H1 (cell line): Measurements from ENCODE around the gene TRAPPC2B. TPM values are rescaled to one million over a fixed set of nuclear protein-coding genes. Genes with fewer than 3 reads are reported as not detected.

Experiments used
- ATF2 ChIP-seq: IDR thresholded peaks from 2 replicates; pipeline ENCODE4 v1.6.1; 2012; ENCODE audit warnings: low read length, inconsistent platforms
- ATF3 ChIP-seq: IDR thresholded peaks from 2 replicates; pipeline ENCODE4 v1.6.1; 2011; ENCODE audit warnings: low read depth, mild to moderate bottlenecking, low read length; ENCODE audit not compliant: insufficient read depth
- CHD7 ChIP-seq: fragments of 300-600 bp; sonication (generic); IDR thresholded peaks from 2 replicates; pipeline ENCODE4 v1.7.1; 2012; ENCODE audit warnings: low read length, moderate library complexity, mild to moderate bottlenecking, inconsistent platforms; ENCODE audit not compliant: insufficient replicate concordance
- CTBP2 ChIP-seq: IDR thresholded peaks from 2 replicates; pipeline ENCODE4 v1.7.0; 2011; ENCODE audit warnings: borderline replicate concordance, mild to moderate bottlenecking, moderate library complexity, mixed read lengths, low read length; ENCODE audit not compliant: insufficient read depth, insufficient read length
- SAP30 ChIP-seq: fragments of 300-600 bp; sonication (generic); IDR thresholded peaks from 2 replicates; pipeline ENCODE4 v1.7.1; 2012; ENCODE audit warnings: low read length, moderate library complexity, mild to moderate bottlenecking, inconsistent platforms; ENCODE audit not compliant: insufficient read depth, insufficient replicate concordance
- SRF ChIP-seq: IDR thresholded peaks from 2 replicates; pipeline ENCODE4 v1.6.1; 2011; ENCODE audit warnings: mild to moderate bottlenecking, low read depth, low read length, moderate library complexity
- SUZ12 ChIP-seq: fragments of 200-600 bp; sonication (generic); IDR thresholded peaks from 2 replicates; pipeline ENCODE4 v1.6.1; 2012; ENCODE audit warnings: mild to moderate bottlenecking, inconsistent platforms, low read length, moderate library complexity, mixed read lengths
- polyA plus RNA-seq, 7 experiments: library from polyadenylated mRNA; depleted of rRNA in 3 of 7; stranded (reverse) in 5 of 7; unstranded in 2 of 7; fragments of >200 nt in 5 of 7; fragments of 200-250 nt in 2 of 7; gene quantifications; 1 replicate in 5 of 7; 2 replicates in 1 of 7; 4 replicates in 1 of 7; pipeline versions ENCODE4 v1.2.1 to v1.2.3, GENCODE V29; 2011 to 2013; ENCODE audit warnings: missing spikeins in 2 of 7, mixed read lengths in 2 of 7
- total RNA-seq: library from RNA; stranded (reverse); fragmentation: NEBNext Ultra II Directional; extraction: Animal tissue kit (Norgen Biotek cat#: 25700); gene quantifications from 2 replicates; pipeline ENCODE4 v1.2.1, GENCODE V29; 2021

Gene TRAPPC2B
- total and polyA plus RNA-seq, 2 of the 8 experiments (the other 6 are each of a cell fraction or from before 2014, with no cell fraction given), result 8.7 to 28.3 TPM

GRCh38 chr19:57362997-57363687 lies at the start of gene TRAPPC2B, which contains the start of gene ZNF547 (continued):
- no peak for TF ChIP-seq CHD7
- TF ChIP-seq SAP30, result peak; percentile 74
- TF ChIP-seq SRF, result peak; percentile 90
- TF ChIP-seq SUZ12, result no peak
- peak; percentile 75 for TF ChIP-seq CTBP2
- no peak; the same call in 1 of the 2 replicates for TF ChIP-seq ATF2
- TF ChIP-seq ATF3, result 0 out of 2 replicates have a peak, but pooled peaks have one; percentile 15
